H9 (cell line): ENCODE results near the gene AK5. TPM values are rescaled to one million over a fixed set of nuclear protein-coding genes. Genes with fewer than 3 reads are reported as not detected.

Experiments used
- DNase-seq: peaks from one replicate; pipeline ENCODE4 v3.0.0-alpha.2; 2017
- H2AFZ ChIP-seq: one replicate; pipeline ENCODE4 v1.6.1; 2013; ENCODE audit warnings: mild to moderate bottlenecking, low read length, control low read depth, moderate library complexity
- H2AK5ac ChIP-seq: 2 replicates; pipeline ENCODE4 v1.6.1; 2013; ENCODE audit warnings: low read length, control low read depth, mixed read lengths; ENCODE audit not compliant: insufficient read length
- H2BK120ac ChIP-seq: one replicate; pipeline ENCODE4 v1.6.1; 2013; ENCODE audit warnings: low read depth, mild to moderate bottlenecking, low read length, control low read depth, inconsistent platforms; ENCODE audit not compliant: poor library complexity, severe bottlenecking
- H2BK12ac ChIP-seq: 2 replicates; pipeline ENCODE4 v1.6.1; 2013; ENCODE audit warnings: low read length, control low read depth, mixed read lengths, low read depth; ENCODE audit not compliant: insufficient read length
- H2BK15ac ChIP-seq: 2 replicates; pipeline ENCODE4 v1.6.1; 2013; ENCODE audit warnings: low read depth, low read length, control low read depth
- H2BK20ac ChIP-seq: one replicate; pipeline ENCODE4 v1.6.1; 2013; ENCODE audit warnings: low read depth, mild to moderate bottlenecking, low read length, control low read depth, inconsistent platforms; ENCODE audit not compliant: poor library complexity, severe bottlenecking
- H2BK5ac ChIP-seq: 2 replicates; pipeline ENCODE4 v1.6.1; 2013; ENCODE audit warnings: low read length, control low read depth, mixed read lengths; ENCODE audit not compliant: insufficient read length
- H3K14ac ChIP-seq: 2 replicates; pipeline ENCODE4 v1.6.1; 2013; ENCODE audit warnings: low read length, control low read depth; ENCODE audit not compliant: insufficient read depth
- H3K18ac ChIP-seq: 2 replicates; pipeline ENCODE4 v1.6.1; 2013; ENCODE audit warnings: low read depth, mild to moderate bottlenecking, mixed read lengths, low read length, control low read depth; ENCODE audit not compliant: insufficient read length
- H3K23ac ChIP-seq: 2 replicates; pipeline ENCODE4 v1.6.1; 2013; ENCODE audit warnings: low read length, control low read depth, mixed read lengths, low read depth; ENCODE audit not compliant: insufficient read length
- H3K23me2 ChIP-seq: 2 replicates; pipeline ENCODE4 v1.6.1; 2013; ENCODE audit warnings: low read depth, mild to moderate bottlenecking, mixed read lengths, low read length, control low read depth; ENCODE audit not compliant: insufficient read length, poor library complexity, severe bottlenecking
- H3K27ac ChIP-seq: 2 replicates; pipeline ENCODE4 v1.5.1; 2013; ENCODE audit warnings: low read length, control low read depth, mixed read lengths, low read depth; ENCODE audit not compliant: insufficient read length
- H3K27me3 ChIP-seq: 2 replicates; pipeline ENCODE4 v1.6.1; 2013; ENCODE audit warnings: low read length, control low read depth, inconsistent platforms; ENCODE audit not compliant: insufficient read depth
- H3K4ac ChIP-seq: 2 replicates; pipeline ENCODE4 v1.6.1; 2013; ENCODE audit warnings: low read depth, mild to moderate bottlenecking, control low read depth, inconsistent platforms, low read length, moderate library complexity
- H3K4me1 ChIP-seq: 2 replicates; pipeline ENCODE4 v1.6.1; 2013; ENCODE audit warnings: low read length, control low read depth, inconsistent platforms; ENCODE audit not compliant: insufficient read depth
- H3K4me2 ChIP-seq: 2 replicates; pipeline ENCODE4 v1.6.1; 2013; ENCODE audit warnings: low read length, control low read depth, mixed read lengths; ENCODE audit not compliant: insufficient read length, insufficient read depth
- H3K56ac ChIP-seq: 2 replicates; pipeline ENCODE4 v1.6.1; 2013; ENCODE audit warnings: low read depth, mild to moderate bottlenecking, mixed read lengths, low read length, control low read depth; ENCODE audit not compliant: insufficient read length
- H3K79me1 ChIP-seq: 2 replicates; pipeline ENCODE4 v1.6.1; 2013; ENCODE audit warnings: low read depth, mild to moderate bottlenecking, moderate library complexity, low read length, control low read depth, inconsistent platforms; ENCODE audit not compliant: insufficient read depth, poor library complexity, severe bottlenecking
- H3K79me2 ChIP-seq: 2 replicates; pipeline ENCODE4 v1.6.1; 2013; ENCODE audit warnings: low read length, control low read depth, inconsistent platforms; ENCODE audit not compliant: insufficient read depth
- H3K9ac ChIP-seq: 2 replicates; pipeline ENCODE4 v1.6.1; 2013; ENCODE audit warnings: low read length, control low read depth, mixed read lengths; ENCODE audit not compliant: insufficient read length; ENCODE audit errors: extremely low read depth
- H3K9me3 ChIP-seq: one replicate; pipeline ENCODE4 v1.6.1; 2013; ENCODE audit warnings: low read depth, low read length, inconsistent platforms; ENCODE audit not compliant: control insufficient read depth
- H3T11ph ChIP-seq: one replicate; pipeline ENCODE4 v1.6.1; 2013; ENCODE audit warnings: mild to moderate bottlenecking, low read length, control low read depth, inconsistent platforms
- H4K20me1 ChIP-seq: one replicate; pipeline ENCODE4 v1.6.1; 2013; ENCODE audit not compliant: control insufficient read depth, insufficient read length, insufficient read depth
- H4K5ac ChIP-seq: 2 replicates; pipeline ENCODE4 v1.6.1; 2013; ENCODE audit warnings: low read depth, mild to moderate bottlenecking, mixed read lengths, low read length, control low read depth; ENCODE audit not compliant: insufficient read length
- H4K8ac ChIP-seq: replicated peaks from 2 replicates; pipeline ENCODE4 v1.6.1; 2013; ENCODE audit warnings: low read length, control low read depth, mixed read lengths, low read depth; ENCODE audit not compliant: insufficient read length
- H4K91ac ChIP-seq: 2 replicates; pipeline ENCODE4 v1.6.1; 2013; ENCODE audit warnings: low read depth, mild to moderate bottlenecking, moderate library complexity, mixed read lengths, low read length, control low read depth; ENCODE audit not compliant: insufficient read length
- H3K27ac Mint-ChIP-seq, 3 experiments: 2 replicates in 2 of 3; 3 replicates in 1 of 3; pipeline ENCODE4 v1.8.0; 2020 to 2021; ENCODE audit warnings: mixed read lengths in 3 of 3, mild to moderate bottlenecking in 1 of 3, moderate library complexity in 1 of 3
- H3K27me3 Mint-ChIP-seq: 2 replicates; pipeline ENCODE4 v1.8.0; 2021; ENCODE audit warnings: low read depth, mild to moderate bottlenecking, moderate library complexity, mixed read lengths
- H3K36me3 Mint-ChIP-seq, 3 experiments: 2 replicates in 2 of 3; 3 replicates in 1 of 3; pipeline ENCODE4 v1.8.0; 2020 to 2021; ENCODE audit warnings: low read depth in 3 of 3, mixed read lengths in 3 of 3; ENCODE audit not compliant: insufficient read depth in 1 of 3
- H3K4me1 Mint-ChIP-seq, 2 experiments: 2 replicates each; pipeline ENCODE4 v1.8.0; 2020; ENCODE audit warnings: mixed read lengths in 2 of 2
- H3K4me3 Mint-ChIP-seq, 2 experiments: 2 replicates in 1 of 2; 3 replicates in 1 of 2; pipeline ENCODE4 v1.8.0; 2020 to 2021; ENCODE audit warnings: mild to moderate bottlenecking in 2 of 2, mixed read lengths in 2 of 2, moderate library complexity in 1 of 2
- H3K9me3 Mint-ChIP-seq, 2 experiments: 2 replicates in 1 of 2; 3 replicates in 1 of 2; pipeline ENCODE4 v1.8.0; 2020; ENCODE audit warnings: mild to moderate bottlenecking in 2 of 2, mixed read lengths in 2 of 2, moderate library complexity in 1 of 2
- CTCF ChIP-seq: fragments of 200-600 bp; sonication (generic); conservative IDR thresholded peaks from 3 replicates; pipeline ENCODE4 v1.8.0; 2021; ENCODE audit warnings: antibody characterized with exemption, mild to moderate bottlenecking
- WGBS: extraction: QIAGEN DNeasy Blood & Tissue Kit; methylation state at CpG from one replicate; pipeline ENCODE4 v1.1.7; 2013; ENCODE audit warnings: missing lambda C conversion rate, low lambda C conversion rate, mixed read lengths; ENCODE audit not compliant: insufficient read length; ENCODE audit errors: extremely low coverage; 5-methylcytosine and 5-hydroxymethylcytosine counted together
- total RNA-seq: library from RNA; stranded (reverse); gene quantifications from 2 replicates; pipeline ENCODE4 v1.2.1, GENCODE V29; 2021

The AK5 gene
- total RNA-seq, 1 experiment from 2014 or later = 2.5 TPM

GRCh38 chr1:77415579-77415978 lies 133.8 kb downstream of the AK5 start:
- peak overlapping the region; percentile 64 for H2BK5ac ChIP-seq
- H3K9me3 ChIP-seq = no peaks in the 10 kb centered on the region
- H3K14ac ChIP-seq = no peak overlapping the region
- no peak overlapping the region for H3K27ac ChIP-seq
- no peaks in the 10 kb centered on the region for H4K20me1 ChIP-seq
- no peak overlapping the region for H3T11ph ChIP-seq
- WGBS = no CpG with 5 or more reads among the region's 4 CpGs
- no peak for DNase-seq
- peaks cover 21% of the 10 kb centered on the region in 2 experiments for H3K4me1 Mint-ChIP-seq
- no peak overlapping the region for H2BK12ac ChIP-seq
- H2BK15ac ChIP-seq = no peak overlapping the region
- H3K4me3 Mint-ChIP-seq = no peak overlapping the region
- H3K23me2 ChIP-seq = no peaks in the 10 kb centered on the region
- no peak overlapping the region for H2BK20ac ChIP-seq
- H2AFZ ChIP-seq = no peak overlapping the region
- H3K36me3 Mint-ChIP-seq = peaks cover 0 to 8% (median 1%) of the 10 kb centered on the region in 3 experiments; a peak in 3 of 7 replicates
- no peak overlapping the region for H3K4me2 ChIP-seq
- no peak overlapping the region for H4K91ac ChIP-seq
- H3K56ac ChIP-seq = no peak overlapping the region
- no peak overlapping the region for H2BK120ac ChIP-seq
- H3K27me3 ChIP-seq = no peaks in the 10 kb centered on the region
- peaks cover 3% of the 10 kb centered on the region for H3K27me3 Mint-ChIP-seq
- no peak overlapping the region for H3K18ac ChIP-seq
- H3K9me3 Mint-ChIP-seq = peaks cover 4% of the 10 kb centered on the region in 2 experiments; a peak in 3 of 5 replicates
- H3K79me2 ChIP-seq = no peaks in the 10 kb centered on the region
- H4K5ac ChIP-seq = no peak overlapping the region
- H3K4ac ChIP-seq = no peak overlapping the region
- H4K8ac ChIP-seq = no peak overlapping the region
- no peak overlapping the region for H3K27ac Mint-ChIP-seq
- H2AK5ac ChIP-seq = no peak overlapping the region
- no peak overlapping the region for H3K23ac ChIP-seq
- TF ChIP-seq CTCF = no peak
- H3K79me1 ChIP-seq = no peaks in the 10 kb centered on the region
- no peak overlapping the region for H3K9ac ChIP-seq
- peaks cover 2% of the 10 kb centered on the region; the same call in 1 of the 2 replicates for H3K4me1 ChIP-seq
